HEK293 (cell line): ENCODE measurements around the gene GPR132.

Experiments
- CTCF ChIA-PET: fragments of 350-600 bp; formaldehyde crosslinking; extraction: SDS; loops from one replicate; lab custom pipeline; 2021; ENCODE audit warnings: antibody characterized with exemption; lab: Yijun Ruan, JAX
- POLR2A ChIA-PET: fragments of 300-600 bp; formaldehyde crosslinking; extraction: SDS; loops from one replicate; lab custom pipeline; 2020; ENCODE audit warnings: antibody characterized with exemption, inconsistent platforms; lab: Yijun Ruan, JAX
- H3K27ac ChIP-seq: fragments of 200-500 bp; sonication (Bioruptor generic); 2 replicates; pipeline ENCODE4 v1.5.1; 2014; ENCODE audit warnings: low read depth, low read length, control low read depth, inconsistent platforms; ENCODE audit errors: extremely low read depth
- H3K36me3 ChIP-seq, 2 experiments: fragments of 200-500 bp in 1 of 2; sonication (Bioruptor generic) in 1 of 2; 1 replicate in 1 of 2; 2 replicates in 1 of 2; pipeline ENCODE4 v1.5.1; 2014 to 2017; ENCODE audit warnings: inconsistent platforms in 2 of 2, low read length in 2 of 2; ENCODE audit not compliant: control insufficient read depth in 2 of 2, insufficient read depth in 1 of 2
- H3K4me1 ChIP-seq: fragments of 200-500 bp; sonication (Bioruptor generic); 2 replicates; pipeline ENCODE4 v1.5.1; 2014; ENCODE audit warnings: mild to moderate bottlenecking, low read length, inconsistent platforms; ENCODE audit not compliant: control insufficient read depth, insufficient read depth
- H3K4me3 ChIP-seq: 2 replicates; pipeline ENCODE4 v1.5.1; 2011; ENCODE audit warnings: low read depth, mild to moderate bottlenecking, control low read depth, low read length, moderate library complexity
- H3K9me3 ChIP-seq: fragments of 200-500 bp; sonication (Bioruptor generic); 2 replicates; pipeline ENCODE4 v1.5.1; 2014; ENCODE audit warnings: low read depth, low read length, inconsistent platforms; ENCODE audit not compliant: control insufficient read depth, insufficient read depth
- BCL11B ChIP-seq: fragments of 450-650 bp; formaldehyde crosslinking; IDR thresholded peaks from 2 replicates; pipeline ENCODE4 v1.5.1; 2016; ENCODE audit warnings: low read depth, missing biosample characterization, missing genetic modification characterization
- GLI2 ChIP-seq: fragments of 450-650 bp; formaldehyde crosslinking; IDR thresholded peaks from 2 replicates; pipeline ENCODE4; 2017; ENCODE audit warnings: missing biosample characterization, missing genetic modification characterization, low read depth, borderline replicate concordance
- HOXC10 ChIP-seq: sonication (generic); formaldehyde crosslinking; IDR thresholded peaks from 2 replicates; pipeline ENCODE4 v1.8.1; 2023; ENCODE audit warnings: mild to moderate bottlenecking, missing genetic modification reagents
- KLF16 ChIP-seq: fragments of 450-650 bp; formaldehyde crosslinking; IDR thresholded peaks from 2 replicates; pipeline ENCODE4 v1.5.1; 2017; ENCODE audit warnings: missing biosample characterization, missing genetic modification characterization
- KLF9 ChIP-seq: fragments of 450-650 bp; formaldehyde crosslinking; IDR thresholded peaks from 2 replicates; pipeline ENCODE4 v1.5.1; 2016; ENCODE audit warnings: missing biosample characterization, missing genetic modification characterization, low read depth
- REPIN1 ChIP-seq: fragments of 450-650 bp; formaldehyde crosslinking; IDR thresholded peaks from 2 replicates; pipeline ENCODE4 v1.5.1; 2017; ENCODE audit warnings: missing biosample characterization, missing genetic modification characterization, low read depth
- ZBTB1 ChIP-seq: fragments of 450-650 bp; formaldehyde crosslinking; IDR thresholded peaks from 2 replicates; pipeline ENCODE4 v1.5.1; 2016; ENCODE audit warnings: missing biosample characterization, missing genetic modification characterization
- ZBTB6 ChIP-seq: fragments of 450-650 bp; formaldehyde crosslinking; IDR thresholded peaks from 2 replicates; pipeline ENCODE4 v1.5.1; 2017; ENCODE audit warnings: missing biosample characterization, missing genetic modification characterization
- ZFHX2 ChIP-seq: fragments of 450-650 bp; formaldehyde crosslinking; conservative IDR thresholded peaks from 2 replicates; pipeline ENCODE4 v1.5.1; 2016; ENCODE audit warnings: missing biosample characterization, missing genetic modification characterization
- ZNF211 ChIP-seq: fragments of 450-650 bp; formaldehyde crosslinking; IDR thresholded peaks from 2 replicates; pipeline ENCODE4 v1.5.1; 2016; ENCODE audit warnings: low read depth, missing biosample characterization, missing genetic modification characterization
- ZNF416 ChIP-seq: fragments of 450-650 bp; formaldehyde crosslinking; IDR thresholded peaks from 2 replicates; pipeline ENCODE4 v1.5.1; 2016; ENCODE audit warnings: missing biosample characterization, missing genetic modification characterization
- ZNF518A ChIP-seq: fragments of 450-650 bp; formaldehyde crosslinking; conservative IDR thresholded peaks from 2 replicates; pipeline ENCODE4 v1.5.1; 2016; ENCODE audit warnings: low read depth, missing biosample characterization, missing genetic modification characterization
- ZNF530 ChIP-seq: fragments of 450-650 bp; formaldehyde crosslinking; IDR thresholded peaks from 2 replicates; pipeline ENCODE4 v1.5.1; 2016; ENCODE audit warnings: low read depth, missing biosample characterization, missing genetic modification characterization
- ZNF555 ChIP-seq: fragments of 450-650 bp; formaldehyde crosslinking; conservative IDR thresholded peaks from 2 replicates; pipeline ENCODE4 v1.5.1; 2017; ENCODE audit warnings: missing biosample characterization, mild to moderate bottlenecking, missing genetic modification characterization, inconsistent platforms
- ZNF558 ChIP-seq: fragments of 450-650 bp; formaldehyde crosslinking; IDR thresholded peaks from 2 replicates; pipeline ENCODE4 v1.5.1; 2016; ENCODE audit warnings: missing biosample characterization, missing genetic modification characterization
- ZNF626 ChIP-seq: fragments of 450-650 bp; sonication (Bioruptor Pico); formaldehyde crosslinking; IDR thresholded peaks from 2 replicates; pipeline ENCODE4 v1.5.1; 2018; ENCODE audit warnings: missing biosample characterization, missing genetic modification characterization, inconsistent platforms
- ZNF658 ChIP-seq: fragments of 450-650 bp; formaldehyde crosslinking; IDR thresholded peaks from 2 replicates; pipeline ENCODE4; 2016; ENCODE audit warnings: missing biosample characterization, missing genetic modification characterization
- ZNF670 ChIP-seq: fragments of 450-650 bp; formaldehyde crosslinking; IDR thresholded peaks from 2 replicates; pipeline ENCODE4 v1.5.1; 2016; ENCODE audit warnings: missing biosample characterization, missing genetic modification characterization, low read depth
- ZNF785 ChIP-seq: fragments of 450-650 bp; formaldehyde crosslinking; IDR thresholded peaks from 2 replicates; pipeline ENCODE4 v1.5.1; 2016; ENCODE audit warnings: missing biosample characterization, missing genetic modification characterization
- TF ChIP-seq, protein P1 (sequence below): IDR thresholded peaks from 2 replicates; pipeline ENCODE4 v1.6.1; 2011; ENCODE audit warnings: mild to moderate bottlenecking, low read depth, low read length, borderline replicate concordance
- TF ChIP-seq, protein P2 (sequence below): fragments of 450-650 bp; formaldehyde crosslinking; IDR thresholded peaks from 2 replicates; pipeline ENCODE4 v1.5.1; 2016; ENCODE audit warnings: missing biosample characterization, missing genetic modification characterization

Gene GPR132

GRCh38 chr14:105010891-105011291 lies 54.3 kb downstream of the GPR132 start (continued):
- TF ChIP-seq ZNF785 (tag by site-specific recombination) (no peak), ZNF658 (tag by site-specific recombination) (no peak), ZNF670 (no peak), ZNF558 (tag by site-specific recombination) (no peak), HOXC10 (no peak), ZBTB1 (tag by site-specific recombination) (no peak), ZNF530 (no peak), ZBTB6 (tag by site-specific recombination) (no peak), GLI2 (tag by site-specific recombination) (no peak), ZNF416 (no peak), ZNF211 (tag by site-specific recombination) (no peak), ZNF555 (tag by site-specific recombination) (no peak), BCL11B (tag by site-specific recombination) (no peak), ZFHX2 (tag by site-specific recombination) (0 out of 2 replicates have a peak, but pooled peaks have one; percentile 17)
- TF ChIP-seq, protein P1, sequence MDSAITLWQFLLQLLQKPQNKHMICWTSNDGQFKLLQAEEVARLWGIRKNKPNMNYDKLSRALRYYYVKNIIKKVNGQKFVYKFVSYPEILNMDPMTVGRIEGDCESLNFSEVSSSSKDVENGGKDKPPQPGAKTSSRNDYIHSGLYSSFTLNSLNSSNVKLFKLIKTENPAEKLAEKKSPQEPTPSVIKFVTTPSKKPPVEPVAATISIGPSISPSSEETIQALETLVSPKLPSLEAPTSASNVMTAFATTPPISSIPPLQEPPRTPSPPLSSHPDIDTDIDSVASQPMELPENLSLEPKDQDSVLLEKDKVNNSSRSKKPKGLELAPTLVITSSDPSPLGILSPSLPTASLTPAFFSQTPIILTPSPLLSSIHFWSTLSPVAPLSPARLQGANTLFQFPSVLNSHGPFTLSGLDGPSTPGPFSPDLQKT: no peak
- TF ChIP-seq, all 188 proteins: peak for 5

- H3K4me3 ChIP-seq: no peak overlapping the region
- H3K9me3 ChIP-seq: no peaks in the 10 kb centered on the region
- TF ChIP-seq ZNF626 (tag by site-specific recombination) (no peak), KLF9 (tag by site-specific recombination) (no peak), REPIN1 (tag by site-specific recombination) (no peak), ZNF518A (tag by site-specific recombination) (no peak), KLF16 (no peak)
- TF ChIP-seq, protein P2, sequence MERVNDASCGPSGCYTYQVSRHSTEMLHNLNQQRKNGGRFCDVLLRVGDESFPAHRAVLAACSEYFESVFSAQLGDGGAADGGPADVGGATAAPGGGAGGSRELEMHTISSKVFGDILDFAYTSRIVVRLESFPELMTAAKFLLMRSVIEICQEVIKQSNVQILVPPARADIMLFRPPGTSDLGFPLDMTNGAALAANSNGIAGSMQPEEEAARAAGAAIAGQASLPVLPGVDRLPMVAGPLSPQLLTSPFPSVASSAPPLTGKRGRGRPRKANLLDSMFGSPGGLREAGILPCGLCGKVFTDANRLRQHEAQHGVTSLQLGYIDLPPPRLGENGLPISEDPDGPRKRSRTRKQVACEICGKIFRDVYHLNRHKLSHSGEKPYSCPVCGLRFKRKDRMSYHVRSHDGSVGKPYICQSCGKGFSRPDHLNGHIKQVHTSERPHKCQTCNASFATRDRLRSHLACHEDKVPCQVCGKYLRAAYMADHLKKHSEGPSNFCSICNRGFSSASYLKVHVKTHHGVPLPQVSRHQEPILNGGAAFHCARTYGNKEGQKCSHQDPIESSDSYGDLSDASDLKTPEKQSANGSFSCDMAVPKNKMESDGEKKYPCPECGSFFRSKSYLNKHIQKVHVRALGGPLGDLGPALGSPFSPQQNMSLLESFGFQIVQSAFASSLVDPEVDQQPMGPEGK (tag by site-specific recombination): no peak
- CTCF ChIA-PET: interaction anchor here (1.3 kb wide), 1 partner anchor 184 kb away, joined by 3 read pairs; no protein-coding TSS in a partner anchor
- H3K36me3 ChIP-seq: peaks cover 15 to 67% of the 10 kb centered on the region in 2 experiments
- no peak overlapping the region for H3K27ac ChIP-seq
- H3K4me1 ChIP-seq: peaks cover 9% of the 10 kb centered on the region
- POLR2A ChIA-PET: interaction anchor here (1.5 kb wide), 1 partner anchor 11 kb away, joined by 3 read pairs; the partner anchor contains the start of gene CDCA4
Measured at GRCh38 chr14:105010106-105010505, 55.1 kb downstream of the GPR132 start.
